ENCODE measurements around the gene ADAMTS15. TPM values are rescaled to one million over a fixed set of nuclear protein-coding genes. Genes with fewer than 3 reads are reported as not detected.
A peak's percentile ranks its signal among the peaks of the same experiment; 100 is the strongest.

The ADAMTS15 gene
- total RNA-seq, 4 donors from 2014 or later = 6.6 to 11.4 (median 10.3) TPM

DNA sequence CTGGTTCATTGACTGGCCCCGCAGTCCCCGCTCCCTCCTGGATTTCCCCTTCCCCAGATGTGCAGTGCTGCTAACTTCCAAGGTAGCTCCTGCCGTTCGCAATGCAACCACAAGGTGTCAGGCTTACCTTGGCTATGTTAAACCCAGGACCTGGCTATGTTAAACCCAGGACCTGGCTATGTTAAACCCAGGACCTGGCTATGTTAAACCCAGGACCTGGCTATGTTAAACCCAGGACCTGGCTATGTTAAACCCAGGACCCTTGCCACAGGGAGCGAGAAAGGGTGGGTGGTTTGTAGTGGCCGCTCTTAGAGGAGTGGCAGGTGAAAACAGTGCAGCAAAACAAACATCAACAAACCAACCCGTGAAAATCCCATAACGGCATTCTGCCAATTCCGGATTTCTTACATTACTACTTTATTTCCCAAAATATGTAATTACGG, 17.1 kb upstream of the ADAMTS15 start:
- no peak for DNase-seq (ENCODE audit: extremely low spot score)
- Histone ChIP-seq H3K27ac (replicated peaks in 1 of 4) (no peak overlapping the region), H3K36me3 (no peaks in the 10 kb centered on the region), H3K4me1 (peaks cover 31 to 59% (median 50%) of the 10 kb centered on the region in 4 donors), H3K9me3 (no peaks in the 10 kb centered on the region), H3K4me3 (no peak overlapping the region), H3K27me3 (peaks cover 0 to 19% (median 0%) of the 10 kb centered on the region in 4 donors)
- 30% methylated on average over 8 of the region's 10 CpGs for WGBS
- TF ChIP-seq POLR2AphosphoS5 (IDR thresholded peaks at IDR 0.05) (peak in 1 of 2 donors; percentile 34), CTCF (IDR thresholded peaks at IDR 0.05) (peak; percentile 67 to 80 (median 78)), POLR2A (IDR thresholded peaks at IDR 0.05; ENCODE audit: low read depth) (no peak), EP300 (IDR thresholded peaks at IDR 0.05) (no peak)
- intact Hi-C loops (cut with DNase I) = loop anchor here (5.0 kb wide), 1 partner anchor 219 kb away; no protein-coding TSS in a partner anchor

DNA sequence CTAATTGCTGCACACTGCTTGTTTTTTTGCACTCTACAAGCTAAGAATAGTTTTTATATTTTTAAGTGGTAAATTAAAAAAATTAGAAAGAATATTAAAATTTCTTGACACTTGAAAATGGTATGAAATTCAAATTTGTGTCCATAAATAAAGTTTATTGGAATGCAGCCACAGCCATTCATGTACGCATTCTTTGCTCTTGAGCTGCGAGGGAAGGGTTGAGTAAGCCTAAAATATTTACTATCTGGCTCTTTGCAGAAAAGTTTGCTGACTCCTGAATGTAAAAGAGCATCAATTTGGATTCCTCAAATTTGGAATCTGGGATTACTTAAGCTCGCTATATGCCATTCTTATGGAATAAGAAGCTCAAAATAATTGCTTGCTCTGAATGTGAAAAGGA, 16.6 kb upstream of the ADAMTS15 start:
- DNase-seq (ENCODE audit: extremely low spot score) = no peak
- no peak for TF ChIP-seq POLR2AphosphoS5 (IDR thresholded peaks at IDR 0.05)
- TF ChIP-seq CTCF (IDR thresholded peaks at IDR 0.05) = no peak
- no peak for TF ChIP-seq EP300 (IDR thresholded peaks at IDR 0.05)
- no peak for TF ChIP-seq POLR2A (IDR thresholded peaks at IDR 0.05; ENCODE audit: low read depth)
- no peaks in the 10 kb centered on the region for H3K36me3 ChIP-seq
- no peaks in the 10 kb centered on the region for H3K9me3 ChIP-seq
- H3K4me1 ChIP-seq = peaks cover 27 to 54% (median 46%) of the 10 kb centered on the region in 4 donors
- no peak overlapping the region for H3K4me3 ChIP-seq
- peaks cover 0 to 17% (median 0%) of the 10 kb centered on the region in 4 donors for H3K27me3 ChIP-seq
- intact Hi-C loops (cut with DNase I) = loop anchor here (5.0 kb wide), 1 partner anchor 220 kb away; no protein-coding TSS in a partner anchor
- WGBS = 60% methylated on average over 3 of the region's 3 CpGs
- H3K27ac ChIP-seq (replicated peaks in 1 of 4) = no peak overlapping the region

GRCh38 chr11:130433357-130433756, 15.1 kb upstream of the ADAMTS15 start:
- Histone ChIP-seq H3K9me3 (no peaks in the 10 kb centered on the region), H3K27me3 (peaks cover 0 to 4% (median 0%) of the 10 kb centered on the region in 4 donors), H3K36me3 (no peaks in the 10 kb centered on the region), H3K4me1 (peaks cover 16 to 43% (median 34%) of the 10 kb centered on the region in 4 donors), H3K27ac (replicated peaks in 1 of 4) (no peak overlapping the region), H3K4me3 (no peak overlapping the region)
- DNase-seq (ENCODE audit: extremely low spot score) = no peak
- intact Hi-C loops (cut with DNase I) = loop anchor here (5.0 kb wide), 1 partner anchor 221 kb away; no protein-coding TSS in a partner anchor
- 73% methylated on average over 4 of the region's 4 CpGs for WGBS
- TF ChIP-seq POLR2A (IDR thresholded peaks at IDR 0.05; ENCODE audit: low read depth) (no peak), EP300 (IDR thresholded peaks at IDR 0.05) (no peak), CTCF (IDR thresholded peaks at IDR 0.05) (no peak), POLR2AphosphoS5 (IDR thresholded peaks at IDR 0.05) (no peak)

- no peak for DNase-seq (ENCODE audit: extremely low spot score)
- H3K27ac ChIP-seq (replicated peaks in 1 of 4) = peak overlapping the region; percentile 78 to 82 (median 80)
- WGBS = 1% methylated on average over 19 of the region's 20 CpGs
- no peaks in the 10 kb centered on the region for H3K9me3 ChIP-seq
- peak overlapping the region; percentile 54 to 66 (median 60) for H3K4me3 ChIP-seq
- intact Hi-C loops (cut with DNase I) = loop anchor here (1.0 to 5.0 kb wide), 3 partner anchors 188 to 428 kb away; no protein-coding TSS in a partner anchor
- H3K27me3 ChIP-seq = peaks cover 0 to under 1% (median 0%) of the 10 kb centered on the region in 4 donors
- H3K4me1 ChIP-seq = peaks cover 10 to 31% (median 21%) of the 10 kb centered on the region in 4 donors
- TF ChIP-seq POLR2AphosphoS5 (IDR thresholded peaks at IDR 0.05) = peak in 1 of 2 donors; percentile 47
- TF ChIP-seq POLR2A (IDR thresholded peaks at IDR 0.05; ENCODE audit: low read depth) = no peak
- TF ChIP-seq CTCF (IDR thresholded peaks at IDR 0.05) = peak; percentile 67 to 83 (median 79)
- H3K36me3 ChIP-seq = no peaks in the 10 kb centered on the region
Measured at GRCh38 chr11:130434521-130435223, 13.8 kb upstream of the ADAMTS15 start.
